HG02610 (cell line): ENCODE results near the gene TCF15.
"Not testable (repeated sequence)": the region's sequence is repeated elsewhere in the genome, so short reads cannot be mapped to it uniquely, and the experiment has no call there.

ENCODE experiments used
- ATAC-seq: cut with Tn5 transposase; IDR thresholded peaks from one replicate; pipeline ENCODE4 v1.9.1; 2021; ENCODE audit warnings: mild to moderate bottlenecking, moderate library complexity; ENCODE audit not compliant: unreplicated experiment

TCF15 gene

DNA sequence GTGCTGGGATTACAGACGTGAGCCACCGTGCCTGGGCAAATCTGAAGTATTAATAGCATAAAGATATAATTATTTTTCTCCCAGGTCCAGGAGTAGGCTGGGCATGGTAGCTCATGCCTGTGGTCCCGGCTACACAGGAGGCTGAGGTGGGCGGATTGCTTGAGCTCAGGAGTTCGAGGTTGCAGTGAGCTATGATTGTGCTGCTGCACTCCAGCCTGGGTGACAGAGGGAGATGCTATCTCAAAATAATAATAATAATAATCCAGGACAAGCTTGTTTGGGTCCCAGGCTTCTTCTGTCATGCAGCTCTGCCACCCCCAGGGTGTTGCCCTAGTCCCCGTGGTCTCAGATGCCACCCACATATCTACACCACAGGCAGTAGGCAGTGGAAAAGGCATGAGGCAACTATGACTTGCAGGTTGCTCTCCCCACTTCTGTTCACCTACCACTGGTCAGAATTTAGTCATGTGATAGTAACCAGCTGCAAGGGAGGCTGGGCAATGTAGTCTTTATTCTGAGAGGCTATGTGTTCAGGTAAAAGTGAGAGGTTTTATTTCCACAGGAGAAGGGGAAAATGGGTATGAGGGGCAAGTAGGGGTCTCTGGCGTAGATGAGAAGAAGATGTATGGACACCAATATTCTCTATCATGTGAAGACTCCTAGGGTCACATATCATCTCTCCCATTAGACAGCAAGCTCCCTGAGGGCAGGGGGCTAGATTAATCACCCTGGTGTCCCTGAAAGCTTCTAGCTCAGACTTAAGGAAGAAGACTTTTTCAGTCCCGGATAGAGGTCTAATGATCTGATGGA, 25.7 kb downstream of the TCF15 start:
- ATAC-seq: no peak

DNA sequence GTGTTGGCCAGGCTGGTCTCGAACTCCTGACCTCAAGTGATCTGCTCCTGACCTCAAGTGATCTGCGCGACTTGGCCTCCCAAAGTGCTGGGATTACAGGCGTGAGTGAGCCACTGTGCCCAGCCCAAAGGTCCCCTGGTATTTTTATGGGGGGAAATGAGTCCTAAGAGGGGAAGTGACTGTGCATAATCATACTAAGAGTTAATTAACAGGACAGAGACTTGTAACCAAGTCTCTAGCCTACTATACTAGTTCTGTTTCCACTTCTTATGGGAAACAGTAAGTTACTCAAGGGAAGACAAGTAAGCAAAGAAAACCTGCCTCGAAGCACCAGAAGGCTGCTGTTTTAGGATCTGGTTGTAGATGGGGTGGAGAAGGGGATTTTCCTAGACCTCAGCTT, 27.9 kb downstream of the TCF15 start:
- ATAC-seq: no peak

DNA sequence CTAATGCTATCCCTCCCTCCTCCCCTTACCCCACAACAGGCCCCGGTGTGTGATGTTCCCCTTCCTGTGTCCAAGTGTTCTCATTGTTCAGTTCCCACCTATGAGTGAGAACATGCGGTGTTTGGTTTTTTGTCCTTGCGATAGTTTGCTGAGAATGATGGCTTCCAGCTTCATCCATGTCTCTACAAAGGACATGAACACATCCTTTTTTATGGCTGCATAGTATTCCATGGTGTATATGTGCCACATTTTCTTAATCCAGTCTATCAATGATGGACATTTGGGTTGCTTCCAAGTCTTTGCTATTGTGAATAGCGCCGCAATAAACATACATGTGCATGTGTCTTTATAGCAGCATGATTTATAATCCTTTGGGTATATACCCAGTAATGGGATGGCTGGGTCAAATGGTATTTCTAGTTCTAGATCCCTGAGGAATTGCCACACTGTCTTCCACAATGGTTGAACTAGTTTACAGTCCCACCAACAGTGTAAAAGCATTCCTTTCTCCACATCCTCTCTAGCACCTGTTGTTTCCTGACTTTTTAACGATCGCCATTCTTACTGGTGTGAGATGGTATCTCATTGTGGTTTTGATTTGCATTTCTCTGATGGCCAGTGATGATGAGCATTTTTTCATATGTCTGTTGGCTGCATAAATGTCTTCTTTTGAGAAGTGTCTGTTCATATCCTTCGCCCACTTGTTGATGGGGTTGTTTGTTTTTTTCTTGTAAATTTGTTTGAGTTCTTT, 31.0 kb downstream of the TCF15 start:
- not testable (repeated sequence) for ATAC-seq

DNA sequence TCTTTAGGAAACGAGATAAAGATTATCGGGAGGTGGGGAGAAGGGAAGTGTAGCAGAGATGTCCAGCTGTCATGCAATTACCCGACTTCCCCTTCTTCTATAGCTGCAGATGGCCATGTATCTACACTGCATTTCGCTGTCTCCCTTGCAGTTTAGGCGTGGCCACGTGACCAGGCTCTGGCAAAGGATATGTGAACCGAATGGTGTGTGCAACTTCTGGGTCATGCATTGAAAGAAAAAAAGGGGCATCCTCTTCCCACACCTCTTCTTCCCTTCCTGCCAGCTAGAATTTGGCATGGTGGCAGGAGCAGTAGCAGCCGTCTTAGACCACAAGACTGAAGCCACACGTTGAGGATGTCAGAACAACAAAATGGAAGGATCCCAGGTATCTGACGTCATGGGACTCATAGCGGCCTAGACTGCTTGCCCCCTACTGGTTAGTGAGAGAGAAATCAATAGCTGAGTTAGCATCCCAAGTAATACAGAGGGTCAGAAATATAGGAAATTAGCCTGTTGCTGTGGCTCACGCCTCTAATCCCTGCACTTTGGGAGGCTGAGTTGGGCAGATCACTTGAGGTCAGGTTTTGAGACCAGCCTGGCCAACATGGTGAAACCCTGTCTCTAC, 32.8 kb downstream of the TCF15 start:
- ATAC-seq: no peak

DNA sequence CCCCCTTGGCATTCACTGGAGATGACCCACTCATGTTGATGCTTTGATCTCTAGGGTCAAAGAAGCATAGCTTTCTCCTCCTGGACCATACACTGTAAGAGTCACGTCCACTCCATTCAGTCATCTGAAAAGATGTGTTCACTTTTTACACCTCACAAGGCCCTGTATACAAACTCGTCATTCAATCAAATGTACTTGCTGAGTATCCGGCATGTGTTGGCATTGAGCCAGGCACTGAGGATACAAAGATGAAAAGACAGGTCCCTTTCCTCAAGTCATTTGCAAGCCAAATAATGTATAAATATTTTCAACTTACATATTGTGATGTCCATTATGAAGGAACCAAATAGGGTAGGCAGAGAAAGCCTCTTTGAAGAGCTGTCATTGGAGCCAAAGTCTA, 34.0 kb downstream of the TCF15 start:
- ATAC-seq: no peak

DNA sequence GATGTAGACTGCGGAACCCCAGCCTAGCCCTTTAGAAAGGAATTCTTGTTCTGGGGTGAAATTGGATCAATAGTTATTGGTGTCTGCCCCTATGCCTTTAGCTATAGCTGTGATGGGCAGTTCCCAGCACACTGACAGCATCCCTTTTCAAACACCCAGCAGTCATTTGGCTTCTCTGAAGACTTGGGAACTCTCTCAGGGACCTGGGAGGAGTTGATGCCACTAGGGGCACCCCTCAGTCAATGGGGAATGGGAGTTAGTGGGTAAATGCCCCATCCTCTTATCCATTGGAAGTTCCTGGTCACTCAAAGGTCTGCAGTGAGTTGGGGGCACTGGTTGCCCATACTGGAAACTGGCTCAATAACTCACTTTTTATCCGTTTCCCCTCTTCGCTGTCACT, 34.9 kb downstream of the TCF15 start:
- no peak for ATAC-seq

DNA sequence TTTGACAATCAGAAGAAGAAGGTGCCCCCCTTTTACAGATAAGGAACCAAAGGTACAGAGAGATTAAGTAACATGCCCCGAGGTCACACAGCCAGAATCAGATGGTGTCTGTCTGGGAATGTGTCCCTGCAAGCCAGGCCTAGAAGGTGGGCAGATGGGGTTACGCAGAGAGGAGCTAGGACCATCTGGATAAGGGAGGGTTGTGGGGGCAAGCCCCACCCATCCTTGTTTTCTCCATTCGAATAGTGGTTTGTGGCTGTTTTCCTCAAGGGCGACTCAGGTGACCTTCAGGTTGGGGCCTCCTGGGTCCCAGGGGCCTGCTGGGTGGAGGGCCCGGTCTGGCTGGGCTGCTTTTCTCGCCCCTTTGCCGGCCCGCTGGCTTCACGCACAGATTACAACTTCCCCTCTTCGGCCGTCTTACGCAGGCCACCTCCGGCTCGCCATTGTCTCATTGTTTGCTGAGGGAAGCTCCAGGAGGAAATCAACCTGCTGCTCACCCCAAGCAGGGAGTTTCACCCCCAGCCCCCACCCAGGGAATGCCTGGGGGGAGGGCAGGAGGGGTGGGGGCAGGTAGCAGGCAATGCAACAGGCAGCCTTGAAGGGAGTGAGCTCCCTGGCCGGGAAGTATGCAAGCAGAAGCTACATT, 35.7 kb downstream of the TCF15 start:
- ATAC-seq: no peak

DNA sequence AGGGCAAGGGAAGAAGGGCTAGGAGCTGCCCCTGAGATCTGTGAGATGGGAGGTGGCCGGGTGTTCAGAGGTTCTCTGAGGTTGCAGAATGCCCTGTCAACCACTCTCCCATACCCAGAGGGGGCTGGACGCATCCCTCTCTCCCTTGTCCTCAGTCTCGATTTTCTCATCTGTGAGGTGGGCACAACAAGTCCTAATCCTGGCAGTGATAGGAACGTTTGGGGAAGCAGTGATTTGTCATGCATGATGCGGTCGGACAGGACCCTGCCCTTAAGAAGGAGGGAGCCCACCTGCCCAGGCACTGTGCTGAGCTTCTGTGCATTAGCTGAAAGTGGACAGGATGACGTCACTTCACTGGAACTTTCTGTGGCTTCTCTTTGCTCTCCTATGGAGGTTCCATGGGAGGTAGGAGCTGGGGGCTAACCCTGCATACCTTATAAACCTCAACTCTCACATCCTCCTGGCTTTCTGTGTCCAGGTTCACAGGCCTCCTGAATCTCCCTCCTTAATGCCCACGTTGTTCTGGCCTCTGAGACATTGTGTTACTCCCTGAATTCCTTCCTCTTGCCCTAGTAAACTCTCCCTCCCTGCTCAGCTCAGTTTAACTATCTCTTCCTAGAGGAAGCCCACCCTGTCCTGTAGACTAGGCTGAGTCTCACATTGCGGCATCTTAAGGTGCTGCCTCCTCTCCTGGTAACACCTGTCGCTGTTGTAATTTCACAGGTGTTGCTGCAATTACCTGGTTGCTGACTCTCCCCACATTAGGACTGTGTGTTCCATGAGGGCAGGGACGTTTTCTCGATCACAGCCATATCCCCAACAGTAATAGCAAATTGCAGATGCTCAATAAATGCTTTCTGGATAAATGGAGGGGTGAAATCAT, 36.5 kb downstream of the TCF15 start:
- no peak for ATAC-seq

DNA sequence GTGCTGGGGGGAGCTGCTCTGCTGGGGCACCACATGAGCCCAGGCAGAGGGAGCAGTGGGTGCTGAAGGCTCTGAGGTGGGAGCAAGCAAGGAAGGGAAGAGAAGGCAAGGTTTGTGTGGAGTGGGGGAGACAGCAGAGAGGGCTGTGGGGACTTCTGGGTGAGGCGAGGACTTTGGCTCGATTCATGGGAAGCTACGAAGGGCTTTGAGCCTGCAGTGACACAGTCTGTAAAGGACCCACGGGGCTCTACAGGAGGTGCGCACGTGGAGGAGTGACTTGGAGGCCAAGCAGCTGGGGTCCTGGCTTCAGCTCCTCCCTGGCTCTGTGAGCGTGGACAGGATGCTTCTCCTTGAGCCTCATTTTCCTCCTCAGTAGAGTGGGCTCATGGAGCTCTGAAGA, 37.4 kb downstream of the TCF15 start:
- no peak for ATAC-seq

DNA sequence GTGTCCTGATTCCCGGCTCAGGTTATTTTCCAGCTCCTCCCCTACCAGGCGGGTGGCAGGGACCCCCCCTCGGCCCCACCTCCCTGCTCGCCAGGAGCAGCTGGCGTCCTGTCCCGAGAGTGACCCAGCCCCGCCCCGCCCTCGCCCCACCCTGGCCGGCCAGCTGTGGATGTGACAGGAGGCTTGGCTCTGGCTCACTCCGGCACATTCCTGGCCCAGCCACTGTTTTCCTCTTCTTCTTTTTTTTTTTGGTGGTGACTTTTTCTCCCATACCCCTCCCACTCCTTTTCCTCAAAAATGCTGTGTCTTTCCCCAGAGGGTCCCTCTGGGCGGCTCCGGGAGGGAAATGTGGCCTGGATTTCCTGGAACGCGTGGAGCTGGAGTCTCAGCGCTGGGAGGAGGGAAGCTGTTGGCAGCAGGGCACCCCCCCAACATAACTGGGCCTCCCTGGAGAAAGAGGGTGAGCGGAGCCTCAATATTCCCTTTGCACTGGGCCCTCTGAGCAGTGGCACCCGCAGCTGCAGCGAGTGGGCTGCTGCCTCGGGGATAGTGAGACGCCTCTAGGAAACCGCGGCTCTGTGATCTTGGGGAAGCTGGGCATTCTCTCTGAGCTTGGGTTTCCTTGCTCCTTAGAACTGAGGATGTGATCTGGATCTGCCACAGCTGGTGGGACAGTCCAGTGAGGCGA, 38.2 kb downstream of the TCF15 start:
- no peak for ATAC-seq

DNA sequence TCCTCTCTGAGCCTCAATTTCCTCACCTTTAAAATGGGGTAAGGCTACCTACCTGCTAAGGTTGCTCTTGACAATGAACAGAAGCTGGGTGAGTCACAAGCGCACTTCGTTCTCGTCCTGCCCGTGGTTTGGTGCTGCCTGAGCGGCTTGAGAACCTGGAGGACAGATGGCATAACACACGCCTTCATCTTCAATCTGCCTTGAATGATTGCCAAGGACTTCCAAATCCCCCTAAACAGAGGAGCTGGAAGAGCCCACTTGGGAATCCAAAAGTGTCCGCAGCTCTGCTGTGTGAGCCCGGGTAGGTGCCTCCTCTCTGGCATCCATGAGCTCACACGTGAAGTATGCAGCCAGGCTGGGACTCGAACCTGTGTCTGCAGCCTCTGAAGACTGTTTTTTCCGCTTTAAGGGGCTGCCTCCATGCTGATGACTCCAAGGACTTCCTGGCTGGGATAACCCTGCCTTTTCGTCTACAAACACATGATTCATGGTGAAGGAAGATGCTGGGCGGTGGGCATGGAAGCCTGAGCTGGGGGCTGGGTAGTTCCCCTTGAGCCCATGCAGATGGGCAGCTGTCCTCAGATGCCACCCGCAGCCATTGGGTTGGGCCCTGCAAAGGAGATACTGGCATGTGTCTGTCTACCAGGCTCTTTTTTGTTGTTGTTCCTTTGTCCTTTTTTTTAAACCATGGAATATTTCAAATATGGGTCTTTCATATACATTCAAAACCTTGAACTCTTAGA, 41.3 kb downstream of the TCF15 start:
- ATAC-seq: no peak

DNA sequence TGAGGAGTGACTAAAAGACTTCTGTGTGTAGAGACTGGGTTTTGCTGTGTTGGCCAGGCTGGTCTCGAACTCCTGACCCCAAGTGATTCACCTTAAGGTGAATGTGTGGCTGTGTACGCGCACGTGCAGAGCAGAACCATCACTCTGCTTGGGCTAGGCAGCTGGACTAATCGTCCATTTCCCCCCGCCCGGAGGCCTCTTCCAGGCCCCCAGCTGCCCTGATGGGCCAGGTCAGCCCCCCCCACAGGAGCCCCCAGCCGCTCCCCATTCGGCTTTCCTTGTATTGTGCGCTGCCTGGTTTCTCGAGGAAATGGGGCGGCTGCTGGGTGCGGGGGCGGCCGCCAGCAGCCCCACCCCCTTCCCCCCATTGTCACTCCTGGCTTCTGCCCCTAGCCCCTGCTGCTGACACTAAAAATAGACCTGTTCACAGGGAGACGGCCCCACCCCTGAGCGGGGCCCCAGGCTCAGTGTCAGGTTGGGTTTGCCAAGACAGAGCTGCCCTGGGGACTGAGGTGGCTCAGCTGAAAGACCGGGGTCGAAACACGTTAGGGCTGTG, 41.9 kb downstream of the TCF15 start:
- no peak for ATAC-seq

DNA sequence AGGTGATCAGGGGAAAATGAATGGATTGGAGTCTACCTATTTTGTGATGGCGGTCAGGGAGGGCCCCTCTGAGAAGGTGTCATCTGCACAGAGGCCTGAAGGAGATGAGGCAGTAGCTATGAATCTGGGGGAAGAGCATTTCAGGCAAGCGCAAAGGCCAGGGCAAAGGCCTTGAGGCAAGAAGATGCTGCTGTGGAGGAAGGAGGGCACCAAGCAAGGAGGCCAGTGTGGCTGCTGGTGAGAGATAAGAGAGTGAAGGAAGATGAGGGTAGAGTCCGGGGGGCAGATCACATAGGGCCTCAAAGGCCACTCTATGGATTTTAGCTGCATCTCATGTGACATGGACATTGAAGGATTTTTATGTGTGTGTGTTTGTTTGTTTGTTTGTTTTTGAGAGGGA, 45.9 kb downstream of the TCF15 start:
- no peak for ATAC-seq

DNA sequence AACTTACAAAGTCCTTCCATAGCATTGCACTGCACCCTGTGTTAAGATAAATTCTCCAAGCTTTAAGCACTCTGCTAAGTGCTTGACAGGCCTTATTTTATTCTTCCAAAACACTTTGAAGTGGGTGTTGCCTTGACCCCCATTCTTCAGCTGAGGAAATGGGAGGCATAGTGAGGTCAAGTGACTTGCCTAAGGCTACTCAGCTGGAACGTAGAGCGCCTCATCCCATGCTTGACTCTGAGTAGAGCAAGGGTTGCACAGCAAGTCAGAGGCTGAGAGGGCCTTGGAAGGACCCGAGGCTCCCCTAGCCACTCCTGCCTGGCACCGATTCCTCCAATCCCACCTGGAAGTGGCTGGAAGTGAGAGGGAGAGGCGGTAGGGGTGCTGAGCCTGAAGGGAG, 46.9 kb downstream of the TCF15 start:
- ATAC-seq: no peak

DNA sequence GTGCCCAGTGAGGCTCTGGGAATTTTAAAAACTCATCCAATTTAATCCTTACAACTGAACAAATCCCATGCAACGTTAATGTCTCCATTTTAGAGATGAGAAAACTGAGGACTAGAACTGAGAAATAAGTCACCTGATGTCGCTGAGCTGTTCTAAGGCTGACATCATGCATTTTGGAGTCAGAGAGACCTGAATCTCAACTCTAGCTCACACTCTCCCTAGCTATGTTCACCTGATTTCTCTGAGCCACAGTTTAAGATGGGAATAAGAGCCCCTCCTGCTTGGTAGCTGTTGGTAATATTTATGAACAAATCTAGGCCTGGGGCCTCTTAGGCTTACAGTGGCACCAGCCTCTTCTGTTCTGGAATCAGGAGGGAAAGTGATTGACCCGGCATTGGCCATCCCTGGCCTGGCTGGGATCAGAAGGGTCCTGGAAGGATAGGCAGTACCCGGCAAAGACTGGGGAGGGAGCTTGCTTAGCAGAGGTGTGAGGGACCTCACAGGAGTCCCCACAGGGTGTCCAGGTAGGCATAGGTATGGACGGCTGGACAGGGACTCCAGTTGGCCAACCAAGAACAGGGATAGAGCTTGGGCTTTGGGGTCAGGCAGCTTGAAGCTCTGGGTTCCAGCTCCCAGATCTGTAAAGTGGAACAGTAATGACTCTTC, 47.7 kb downstream of the TCF15 start:
- no peak for ATAC-seq

DNA sequence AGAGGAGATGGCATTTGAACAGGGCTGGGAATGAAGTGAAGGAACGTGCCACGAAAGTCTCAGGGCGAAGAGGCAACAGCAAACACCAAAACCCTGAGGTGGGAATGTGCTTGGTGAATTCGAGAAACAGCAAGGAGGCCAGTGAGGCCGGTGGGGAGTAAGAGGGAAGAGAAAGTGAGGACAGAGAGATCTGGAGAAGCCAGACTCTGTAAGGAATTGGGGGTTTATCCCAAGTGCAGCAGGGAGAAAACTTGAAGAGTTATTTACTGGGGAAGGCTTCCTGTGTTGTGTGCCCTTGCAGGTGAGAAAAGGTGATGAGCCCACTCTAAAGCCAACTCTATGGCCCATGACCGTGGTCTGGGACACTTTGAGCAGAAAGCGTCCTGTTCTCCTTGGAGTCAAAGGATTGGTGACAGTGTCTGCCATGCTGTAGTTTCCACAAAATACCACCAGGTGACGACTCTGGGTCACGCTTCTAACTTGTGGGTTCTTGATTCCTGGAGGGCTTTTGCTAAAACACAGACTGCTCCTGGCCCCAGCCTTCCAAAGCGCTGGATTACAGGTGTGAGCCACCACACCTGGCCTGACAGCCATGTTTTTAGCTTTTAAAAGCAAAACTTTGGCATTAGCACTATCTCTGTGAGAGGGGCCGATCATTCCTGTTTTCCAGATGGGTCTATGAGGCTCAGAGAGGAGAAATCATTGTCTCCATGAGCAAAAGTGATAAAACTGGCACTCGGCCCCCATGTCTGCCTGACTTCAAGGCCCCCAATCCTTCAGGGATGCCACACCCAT, 48.5 kb downstream of the TCF15 start:
- no peak for ATAC-seq

DNA sequence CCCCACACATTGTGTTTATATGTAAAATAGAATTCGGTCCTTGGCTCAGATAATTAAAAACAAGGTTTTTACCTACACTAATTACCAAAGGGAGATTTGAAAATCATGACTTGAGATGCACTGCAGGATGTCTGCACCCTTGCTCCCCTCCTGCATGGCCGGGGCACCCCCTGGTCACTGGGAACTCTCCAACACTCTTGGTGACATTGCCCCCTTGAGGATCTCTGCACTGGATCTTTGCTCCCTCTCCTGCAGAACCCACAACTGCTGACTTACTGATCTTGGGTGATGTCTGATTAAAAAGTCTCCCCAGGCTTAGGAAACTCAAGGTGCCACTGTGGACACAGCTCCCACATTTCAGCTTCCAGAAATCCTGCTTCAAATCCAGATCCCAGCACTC, 49.4 kb downstream of the TCF15 start:
- ATAC-seq: no peak

DNA sequence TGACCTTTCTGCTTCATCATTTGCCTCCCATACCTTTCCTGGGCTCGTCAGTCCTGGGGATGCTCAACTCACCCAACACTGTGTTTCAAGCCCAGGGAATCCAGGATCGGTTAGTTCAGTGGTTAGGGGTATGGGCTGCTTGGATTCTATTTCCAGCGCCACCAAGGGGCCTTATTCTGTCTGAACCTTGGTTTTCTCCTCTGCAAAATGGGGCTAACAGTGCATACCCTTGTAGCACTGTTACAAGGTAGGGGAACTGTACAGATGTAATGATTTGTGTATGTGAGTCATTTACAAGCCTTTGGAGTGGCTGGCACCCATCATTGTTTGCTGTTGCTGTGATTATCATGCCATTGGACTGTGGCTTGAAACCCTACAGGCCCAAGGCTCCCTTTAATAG, 52.0 kb downstream of the TCF15 start:
- ATAC-seq: no peak
